Esophagus muscularis mucosa (tissue), 3 donors: ENCODE data around the gene OR52L1.

Experiments
- CTCF ChIP-seq, 3 experiments: fragments of 200-600 bp in 2 of 3; fragments of 450-650 bp in 1 of 3; sonication (generic) in 2 of 3; IDR thresholded peaks; one replicate each; pipeline ENCODE4 v1.5.1; 2017 to 2019; ENCODE audit warnings: antibody characterized with exemption in 3 of 3, mild to moderate bottlenecking in 2 of 3, moderate library complexity in 1 of 3
- EP300 ChIP-seq: sonication (generic); formaldehyde crosslinking; IDR thresholded peaks from one replicate; pipeline ENCODE4 v1.6.1; 2017; ENCODE audit warnings: antibody characterized with exemption

DNA sequence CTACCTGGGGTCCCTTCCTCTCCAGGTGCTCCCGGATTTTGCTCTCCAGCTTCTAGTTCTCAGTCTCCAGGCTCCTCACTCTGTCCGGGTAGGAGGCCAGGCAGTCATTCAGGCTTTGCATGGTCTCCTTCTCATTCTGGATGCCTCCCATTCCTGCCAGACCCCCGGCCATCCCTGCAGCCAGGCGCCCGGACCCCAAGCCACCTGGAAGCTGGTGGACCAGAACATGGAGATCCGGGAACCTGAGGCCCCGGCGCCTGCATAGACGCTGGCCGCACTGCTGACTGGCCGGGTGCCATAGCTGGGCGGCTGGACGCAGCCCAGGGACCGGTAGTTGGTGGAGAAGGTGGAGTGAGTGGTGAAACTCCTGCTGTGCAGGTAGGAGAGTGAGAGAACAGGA is 8.0 kb upstream of the OR52L1 start:
- no peak for TF ChIP-seq CTCF (IDR thresholded peaks at IDR 0.05)
- TF ChIP-seq EP300, result no peak
